ENCODE data around the gene SHISA9. TPM values are rescaled to one million over a fixed set of nuclear protein-coding genes. Genes with fewer than 3 reads are reported as not detected.

Gene SHISA9
- total RNA-seq, 2 donors from 2014 or later, result not detected

DNA sequence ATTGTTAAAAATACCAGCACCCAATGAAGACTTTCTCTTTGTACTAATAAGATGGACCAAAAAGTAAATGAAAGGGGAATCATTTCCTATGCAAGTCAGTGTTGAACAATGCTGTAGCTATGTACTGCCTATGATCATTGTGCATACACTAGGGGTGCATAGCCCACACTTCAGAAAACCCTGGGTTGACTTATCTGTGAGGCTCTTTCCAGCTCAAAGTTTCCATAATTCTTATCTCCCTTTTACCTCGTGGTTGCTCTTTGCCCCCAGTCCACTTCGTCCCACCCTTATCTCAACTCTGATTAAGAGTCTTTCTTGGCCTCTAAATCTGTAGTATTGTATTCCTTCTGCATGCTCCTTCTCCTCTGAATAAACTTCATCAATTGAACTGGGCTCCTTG is 336.8 kb downstream of the SHISA9 start:
- Mint-ChIP-seq H3K27ac (no peak overlapping the region), H3K27me3 (no peaks in the 10 kb centered on the region), H3K4me1 (no peaks in the 10 kb centered on the region), H3K4me3 (no peak overlapping the region), H3K36me3 (ENCODE audit: low read depth) (no peaks in the 10 kb centered on the region)
- no peak for DNase-seq
- H3K9me3 ChIP-seq (ENCODE audit: control insufficient read depth, low read length, poor library complexity, severe bottlenecking), result no peaks in the 10 kb centered on the region
- no peak for ATAC-seq

- H3K27ac Mint-ChIP-seq, result no peak overlapping the region
- no peaks in the 10 kb centered on the region for H3K27me3 Mint-ChIP-seq
- no peak overlapping the region for H3K4me3 Mint-ChIP-seq
- no peaks in the 10 kb centered on the region for H3K36me3 Mint-ChIP-seq (ENCODE audit: low read depth)
- ATAC-seq, result no peak
- no peaks in the 10 kb centered on the region for H3K4me1 Mint-ChIP-seq
- DNase-seq, result no peak
- H3K9me3 ChIP-seq (ENCODE audit: control insufficient read depth, low read length, poor library complexity, severe bottlenecking), result no peaks in the 10 kb centered on the region
These were observed 340.8 kb downstream of the SHISA9 start for GRCh38 chr16:13242201-13242600.

GRCh38 chr16:13244770-13245169 is 343.4 kb downstream of the SHISA9 start:
- ATAC-seq, result no peak
- Mint-ChIP-seq H3K4me3 (no peak overlapping the region), H3K27ac (no peak overlapping the region), H3K4me1 (no peaks in the 10 kb centered on the region), H3K27me3 (no peaks in the 10 kb centered on the region), H3K36me3 (ENCODE audit: low read depth) (no peaks in the 10 kb centered on the region)
- DNase-seq, result no peak
- no peaks in the 10 kb centered on the region for H3K9me3 ChIP-seq (ENCODE audit: control insufficient read depth, low read length, poor library complexity, severe bottlenecking)

DNA sequence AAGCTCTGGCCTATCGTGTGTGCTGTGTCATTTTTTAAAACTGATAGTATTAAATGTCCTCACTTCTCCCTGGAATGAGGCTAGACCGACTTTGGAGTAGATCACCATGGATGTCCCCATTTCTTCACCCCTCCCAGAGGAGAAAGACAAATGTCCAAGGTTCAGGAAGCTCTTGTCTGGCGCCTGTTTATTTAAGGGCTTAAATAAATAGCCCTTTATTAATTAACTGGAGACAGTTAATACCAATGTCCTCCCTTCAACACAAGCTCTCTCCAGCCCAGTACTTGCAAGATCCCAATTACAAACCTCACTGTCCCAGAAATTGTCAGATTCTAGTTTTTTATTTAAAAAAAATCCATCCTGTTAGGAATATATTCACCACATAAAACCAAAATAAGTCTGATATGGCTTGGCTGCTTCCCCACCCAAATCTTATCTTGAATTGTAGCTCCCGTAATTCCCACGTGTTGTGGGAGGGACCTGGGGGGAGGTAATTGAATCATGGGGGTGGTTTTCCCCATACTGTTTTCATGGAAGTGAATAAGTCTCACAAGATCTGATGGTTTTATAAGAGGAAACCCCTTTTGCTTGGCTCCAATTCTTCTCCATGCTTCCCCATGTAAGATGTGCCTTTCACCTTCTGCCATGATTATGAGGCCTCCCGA is 344.4 kb downstream of the SHISA9 start:
- Mint-ChIP-seq H3K36me3 (ENCODE audit: low read depth) (no peaks in the 10 kb centered on the region), H3K4me1 (no peaks in the 10 kb centered on the region), H3K27me3 (no peaks in the 10 kb centered on the region), H3K4me3 (no peak overlapping the region), H3K27ac (no peak overlapping the region)
- H3K9me3 ChIP-seq (ENCODE audit: control insufficient read depth, low read length, poor library complexity, severe bottlenecking), result no peaks in the 10 kb centered on the region
- ATAC-seq, result no peak
- no peak for DNase-seq

GRCh38 chr16:13254998-13255614 is 353.7 kb downstream of the SHISA9 start:
- ATAC-seq (no peak), DNase-seq (no peak)
- H3K4me1 Mint-ChIP-seq, result no peaks in the 10 kb centered on the region
- H3K36me3 Mint-ChIP-seq (ENCODE audit: low read depth), result no peaks in the 10 kb centered on the region
- H3K27ac Mint-ChIP-seq, result no peak overlapping the region
- no peak overlapping the region for H3K4me3 Mint-ChIP-seq
- H3K9me3 ChIP-seq (ENCODE audit: control insufficient read depth, low read length, poor library complexity, severe bottlenecking), result no peaks in the 10 kb centered on the region
- no peaks in the 10 kb centered on the region for H3K27me3 Mint-ChIP-seq

DNA sequence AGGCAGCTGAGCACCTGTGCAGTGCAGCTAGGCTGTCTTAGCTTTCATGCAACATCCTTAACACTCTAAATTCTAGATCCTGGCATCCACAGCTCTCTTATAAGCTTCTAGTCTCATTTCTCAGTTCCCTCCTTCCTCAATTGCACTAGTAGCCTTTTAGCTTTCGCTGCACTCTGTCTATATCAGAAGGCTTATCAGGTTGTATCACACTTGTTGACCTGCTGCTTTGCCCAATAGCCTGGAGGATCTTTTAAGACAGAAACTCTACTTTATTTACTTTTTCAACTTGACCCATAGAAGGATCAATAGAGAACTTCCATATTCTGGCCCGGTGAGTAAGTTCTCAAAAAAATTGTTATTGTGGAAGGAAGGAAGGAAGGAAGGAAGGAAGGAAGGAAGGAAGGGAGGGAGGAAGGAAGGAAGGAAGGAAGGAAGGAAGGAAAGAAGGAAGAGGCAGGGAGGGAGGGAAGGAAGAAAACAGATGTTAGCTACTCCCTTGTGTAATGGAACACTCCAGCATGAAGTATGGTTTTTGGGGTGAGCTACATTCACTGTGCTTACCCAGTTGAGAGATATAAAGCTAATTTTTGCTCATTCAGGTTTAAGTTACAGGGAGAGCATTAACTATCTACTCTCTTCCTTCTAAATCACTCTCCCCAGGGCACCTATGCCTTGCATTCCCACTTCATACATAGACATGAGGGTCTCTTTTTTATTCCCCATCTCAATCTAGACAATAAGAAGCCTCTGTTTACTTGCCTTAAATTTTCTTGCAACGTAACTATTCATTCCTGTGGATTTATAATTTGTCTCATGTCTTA is 361.1 kb downstream of the SHISA9 start:
- no peaks in the 10 kb centered on the region for H3K4me1 Mint-ChIP-seq
- DNase-seq (no peak), ATAC-seq (no peak)
- no peak overlapping the region for H3K27ac Mint-ChIP-seq
- H3K9me3 ChIP-seq (ENCODE audit: control insufficient read depth, low read length, poor library complexity, severe bottlenecking), result no peaks in the 10 kb centered on the region
- peaks cover 5% of the 10 kb centered on the region for H3K27me3 Mint-ChIP-seq
- no peak overlapping the region for H3K4me3 Mint-ChIP-seq
- no peaks in the 10 kb centered on the region for H3K36me3 Mint-ChIP-seq (ENCODE audit: low read depth)

GRCh38 chr16:13264749-13265552 is 363.6 kb downstream of the SHISA9 start:
- H3K4me1 Mint-ChIP-seq, result no peaks in the 10 kb centered on the region
- DNase-seq (no peak), ATAC-seq (no peak)
- H3K27ac Mint-ChIP-seq, result no peak overlapping the region
- peaks cover 2% of the 10 kb centered on the region for H3K9me3 ChIP-seq (ENCODE audit: control insufficient read depth, low read length, poor library complexity, severe bottlenecking)
- H3K4me3 Mint-ChIP-seq, result no peak overlapping the region
- no peaks in the 10 kb centered on the region for H3K36me3 Mint-ChIP-seq (ENCODE audit: low read depth)
- H3K27me3 Mint-ChIP-seq, result peaks cover 5% of the 10 kb centered on the region

DNA sequence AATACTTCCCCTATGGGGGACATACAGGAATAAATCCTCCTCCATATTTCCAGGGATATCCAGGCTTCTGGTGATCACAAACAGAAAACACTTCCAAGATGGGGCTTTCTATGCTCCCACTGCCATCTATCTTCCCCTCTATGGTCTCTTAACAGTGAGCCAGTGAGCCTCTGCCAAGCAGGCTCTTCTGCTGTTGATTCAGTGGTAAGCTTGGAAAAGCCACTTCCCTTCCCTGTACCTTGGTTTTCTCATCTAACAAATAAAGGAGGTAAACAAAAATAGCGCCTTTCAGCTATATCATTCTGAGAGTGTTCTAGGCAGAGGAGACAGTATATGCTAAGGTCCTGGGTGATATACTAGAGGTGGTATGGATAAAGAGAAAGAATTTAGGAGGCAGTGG is 368.0 kb downstream of the SHISA9 start:
- ATAC-seq (no peak), DNase-seq (no peak)
- H3K36me3 Mint-ChIP-seq (ENCODE audit: low read depth), result no peaks in the 10 kb centered on the region
- peaks cover 5% of the 10 kb centered on the region for H3K27me3 Mint-ChIP-seq
- no peak overlapping the region for H3K4me3 Mint-ChIP-seq
- H3K27ac Mint-ChIP-seq, result no peak overlapping the region
- H3K9me3 ChIP-seq (ENCODE audit: control insufficient read depth, low read length, poor library complexity, severe bottlenecking), result peaks cover 2% of the 10 kb centered on the region
- H3K4me1 Mint-ChIP-seq, result no peaks in the 10 kb centered on the region

- Mint-ChIP-seq H3K36me3 (ENCODE audit: low read depth) (no peaks in the 10 kb centered on the region), H3K4me3 (no peak overlapping the region), H3K4me1 (no peaks in the 10 kb centered on the region), H3K27me3 (peaks cover 5% of the 10 kb centered on the region), H3K27ac (no peak overlapping the region)
- no peak for DNase-seq
- no peak for ATAC-seq
- H3K9me3 ChIP-seq (ENCODE audit: control insufficient read depth, low read length, poor library complexity, severe bottlenecking), result peaks cover 2% of the 10 kb centered on the region
These were observed 368.6 kb downstream of the SHISA9 start for GRCh38 chr16:13269905-13270528.

- no peaks in the 10 kb centered on the region for H3K36me3 Mint-ChIP-seq (ENCODE audit: low read depth)
- H3K9me3 ChIP-seq (ENCODE audit: control insufficient read depth, low read length, poor library complexity, severe bottlenecking), result peaks cover 2% of the 10 kb centered on the region
- DNase-seq, result no peak
- H3K4me1 Mint-ChIP-seq, result no peaks in the 10 kb centered on the region
- H3K27me3 Mint-ChIP-seq, result peaks cover 5% of the 10 kb centered on the region
- ATAC-seq, result no peak
- H3K4me3 Mint-ChIP-seq, result no peak overlapping the region
- H3K27ac Mint-ChIP-seq, result no peak overlapping the region
These were observed 369.2 kb downstream of the SHISA9 start for GRCh38 chr16:13270602-13271001.

- Mint-ChIP-seq H3K27me3 (no peaks in the 10 kb centered on the region), H3K4me3 (no peak overlapping the region), H3K36me3 (ENCODE audit: low read depth) (no peaks in the 10 kb centered on the region), H3K4me1 (no peaks in the 10 kb centered on the region), H3K27ac (no peak overlapping the region)
- H3K9me3 ChIP-seq (ENCODE audit: control insufficient read depth, low read length, poor library complexity, severe bottlenecking), result no peaks in the 10 kb centered on the region
- no peak for DNase-seq
- no peak for ATAC-seq
These were observed 388.1 kb downstream of the SHISA9 start for GRCh38 chr16:13289515-13289914.
